WTC11 (cell line): Measurements from ENCODE around the gene ASB1. TPM values are rescaled to one million over a fixed set of nuclear protein-coding genes. Genes with fewer than 3 reads are reported as not detected.

Experiments used
- ATAC-seq: fragments of 200-7000 bp; cut with Tn5 transposase; 2 replicates; pipeline ENCODE4 v1.10.0; 2021; ENCODE audit warnings: mild to moderate bottlenecking, moderate library complexity
- CTCF ChIA-PET: fragments of 300-600 bp; sonication (Branson Sonifier 250); formaldehyde crosslinking; loops from one replicate; lab custom pipeline; 2021; ENCODE audit warnings: antibody characterized with exemption; lab: Charles Lee
- POLR2A ChIA-PET: fragments of 350-600 bp; sonication (Branson Sonifier 250); formaldehyde crosslinking; loops from one replicate; lab custom pipeline; 2021; ENCODE audit warnings: antibody characterized with exemption; lab: Charles Lee
- DNase-seq: peaks from one replicate; pipeline ENCODE4 v3.0.0; 2021; ENCODE audit warnings: low spot score
- H3K27ac Mint-ChIP-seq: 2 replicates; pipeline ENCODE4 v1.8.0; 2021; ENCODE audit warnings: mixed read lengths
- H3K27me3 Mint-ChIP-seq: 2 replicates; pipeline ENCODE4 v1.8.0; 2021; ENCODE audit warnings: low read depth, mild to moderate bottlenecking, moderate library complexity, mixed read lengths
- H3K36me3 Mint-ChIP-seq: 2 replicates; pipeline ENCODE4 v1.8.0; 2021; ENCODE audit warnings: mixed read lengths
- H3K4me1 Mint-ChIP-seq: 2 replicates; pipeline ENCODE4 v1.8.0; 2022; ENCODE audit warnings: mixed read lengths
- H3K4me3 Mint-ChIP-seq: 2 replicates; pipeline ENCODE4 v1.8.0; 2021; ENCODE audit warnings: mild to moderate bottlenecking, moderate library complexity, mixed read lengths
- H3K9me3 Mint-ChIP-seq: 2 replicates; pipeline ENCODE4 v1.8.0; 2021; ENCODE audit warnings: mixed read lengths
- ARID4B ChIP-seq: sonication (generic); formaldehyde crosslinking; IDR thresholded peaks from 2 replicates; pipeline ENCODE4 v1.8.0; 2023; ENCODE audit warnings: missing genetic modification reagents, mild to moderate bottlenecking, borderline replicate concordance
- CDX4 ChIP-seq: fragments of 250-450 bp; sonication (Bioruptor Pico); IDR thresholded peaks from 2 replicates; pipeline ENCODE4 v1.9.0; 2021; ENCODE audit warnings: moderate library complexity, mild to moderate bottlenecking, inconsistent platforms, borderline replicate concordance
- ETV6 ChIP-seq: sonication (generic); formaldehyde crosslinking; IDR thresholded peaks from 2 replicates; pipeline ENCODE4 v1.8.1; 2022; ENCODE audit warnings: mild to moderate bottlenecking, missing genetic modification reagents
- GTF2I ChIP-seq: fragments of 250-450 bp; sonication (Bioruptor Pico); conservative IDR thresholded peaks from 2 replicates; pipeline ENCODE4 v1.4.0; 2021; ENCODE audit warnings: mild to moderate bottlenecking
- HMGXB4 ChIP-seq: sonication (generic); formaldehyde crosslinking; IDR thresholded peaks from 2 replicates; pipeline ENCODE4 v1.8.1; 2023; ENCODE audit warnings: mild to moderate bottlenecking, moderate library complexity, missing genetic modification reagents
- MAX ChIP-seq: sonication (generic); formaldehyde crosslinking; IDR thresholded peaks from 2 replicates; pipeline ENCODE4 v1.8.0; 2022; ENCODE audit warnings: mild to moderate bottlenecking, missing genetic modification reagents
- MXD4 ChIP-seq: fragments of 250-450 bp; sonication (Bioruptor Pico); IDR thresholded peaks from 2 replicates; pipeline ENCODE4 v1.8.0; 2021; ENCODE audit warnings: mild to moderate bottlenecking, moderate library complexity, borderline replicate concordance
- NR2C2 ChIP-seq: sonication (generic); formaldehyde crosslinking; IDR thresholded peaks from 2 replicates; pipeline ENCODE4 v1.8.0; 2022; ENCODE audit warnings: mild to moderate bottlenecking, missing genetic modification reagents
- NR3C1 ChIP-seq: sonication (generic); formaldehyde crosslinking; conservative IDR thresholded peaks from 2 replicates; pipeline ENCODE4 v1.8.1; 2023; ENCODE audit warnings: low read depth, mild to moderate bottlenecking, missing genetic modification reagents
- PREB ChIP-seq: sonication (generic); formaldehyde crosslinking; IDR thresholded peaks from 2 replicates; pipeline ENCODE4 v1.8.1; 2022; ENCODE audit warnings: mild to moderate bottlenecking, missing genetic modification reagents, moderate library complexity, borderline replicate concordance
- SMAD3 ChIP-seq: sonication (generic); formaldehyde crosslinking; IDR thresholded peaks from 2 replicates; pipeline ENCODE4 v1.8.0; 2022; ENCODE audit warnings: missing genetic modification reagents, mild to moderate bottlenecking, borderline replicate concordance
- SOX15 ChIP-seq: fragments of 250-450 bp; sonication (Bioruptor Pico); IDR thresholded peaks from 2 replicates; pipeline ENCODE4 v1.9.0; 2021; ENCODE audit warnings: mild to moderate bottlenecking
- STAT6 ChIP-seq: sonication (generic); formaldehyde crosslinking; conservative IDR thresholded peaks from 2 replicates; pipeline ENCODE4 v1.8.1; 2023; ENCODE audit warnings: mild to moderate bottlenecking, low read depth, missing genetic modification reagents, moderate library complexity
- TCF7 ChIP-seq: sonication (generic); formaldehyde crosslinking; IDR thresholded peaks from 2 replicates; pipeline ENCODE4 v1.8.0; 2022; ENCODE audit warnings: mild to moderate bottlenecking, low read depth, missing genetic modification reagents, moderate library complexity
- ZNF396 ChIP-seq: fragments of 250-450 bp; sonication (Bioruptor Pico); IDR thresholded peaks from 2 replicates; pipeline ENCODE4 v1.8.0; 2021; ENCODE audit warnings: mild to moderate bottlenecking, moderate library complexity, borderline replicate concordance
- ZNF416 ChIP-seq: fragments of 250-450 bp; sonication (Bioruptor Pico); IDR thresholded peaks from 2 replicates; pipeline ENCODE4 v1.9.0; 2021; ENCODE audit warnings: mild to moderate bottlenecking, inconsistent platforms
- ZNF425 ChIP-seq: fragments of 250-450 bp; sonication (Bioruptor Pico); conservative IDR thresholded peaks from 2 replicates; pipeline ENCODE4 v1.9.0; 2021; ENCODE audit warnings: mild to moderate bottlenecking
- total RNA-seq: library from RNA; stranded (reverse); gene quantifications from 3 replicates; pipeline ENCODE4 v1.2.3, GENCODE V29; 2021

ASB1 gene
- total RNA-seq, 1 experiment from 2014 or later = 43.9 TPM

- no peaks in the 10 kb centered on the region for H3K4me1 Mint-ChIP-seq
- H3K4me3 Mint-ChIP-seq = no peak overlapping the region
- DNase-seq (no peak), ATAC-seq (no peak)
- TF ChIP-seq ZNF416 (CRISPR knock-in tag) = no peak
- no peak for TF ChIP-seq PREB
- no peak for TF ChIP-seq TCF7
- no peak for TF ChIP-seq ZNF425 (CRISPR knock-in tag)
- no peak for TF ChIP-seq MAX (CRISPR knock-in tag)
- no peak for TF ChIP-seq ARID4B (CRISPR knock-in tag)
- H3K9me3 Mint-ChIP-seq = peaks cover 7% of the 10 kb centered on the region; the same call in 1 of the 2 replicates
- H3K36me3 Mint-ChIP-seq = peaks cover 58% of the 10 kb centered on the region
- ChIA-PET CTCF (interaction anchor here (1.4 kb wide), 1 partner anchor 82 kb away, joined by 3 read pairs; no protein-coding TSS in a partner anchor), POLR2A (interaction anchor here (0.6 kb wide), 1 partner anchor 1576 kb away, joined by 6 read pairs; no protein-coding TSS in a partner anchor)
- peak overlapping the region; percentile 65; the same call in 1 of the 2 replicates for H3K27ac Mint-ChIP-seq
- no peaks in the 10 kb centered on the region for H3K27me3 Mint-ChIP-seq
Observed at GRCh38 chr2:238450440-238450861, 23.7 kb downstream of the ASB1 start.

- POLR2A ChIA-PET = no interaction called here
- Mint-ChIP-seq H3K9me3 (peaks cover 24% of the 10 kb centered on the region), H3K27me3 (peaks cover 6% of the 10 kb centered on the region; the same call in 1 of the 2 replicates), H3K4me1 (no peaks in the 10 kb centered on the region), H3K4me3 (no peak overlapping the region), H3K27ac (no peak overlapping the region), H3K36me3 (peaks cover 34% of the 10 kb centered on the region)
- ATAC-seq = no peak
- CTCF ChIA-PET = no interaction called here
- no peak for DNase-seq
- TF ChIP-seq GTF2I (CRISPR knock-in tag) (no peak), MXD4 (no peak), SOX15 (CRISPR knock-in tag) (no peak), STAT6 (CRISPR knock-in tag) (no peak), HMGXB4 (no peak), SMAD3 (no peak), NR3C1 (CRISPR knock-in tag) (no peak), ZNF396 (no peak), NR2C2 (CRISPR knock-in tag) (no peak), CDX4 (CRISPR knock-in tag) (no peak), ETV6 (CRISPR knock-in tag) (no peak)
Observed at GRCh38 chr2:238453842-238454241, 27.1 kb downstream of the ASB1 start.
